ENCODE data around the gene CD300LF. TPM values are rescaled to one million over a fixed set of nuclear protein-coding genes. Genes with fewer than 3 reads are reported as not detected.

Gene CD300LF
- polyA plus RNA-seq, 3 donors: 112 to 184 (median 175) TPM

DNA sequence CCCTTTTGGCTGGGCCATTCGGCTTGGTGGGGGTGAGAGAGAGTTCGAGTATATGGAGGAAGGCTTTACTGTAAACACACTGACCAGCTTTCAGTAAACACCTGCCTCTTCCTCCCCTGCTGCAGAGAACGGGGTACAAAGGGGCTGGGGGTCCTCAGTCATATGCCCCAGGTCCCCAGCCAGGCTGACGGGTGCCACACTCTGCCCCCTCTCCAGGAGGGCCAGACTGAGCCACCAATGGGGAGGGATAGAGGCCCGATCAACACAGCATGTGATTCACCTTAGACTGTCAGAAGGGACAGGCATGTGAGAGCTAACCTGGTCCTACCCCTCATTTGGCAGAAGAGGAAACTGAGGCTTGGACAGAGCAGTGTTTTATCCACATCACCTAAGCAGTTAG is 48.7 kb upstream of the CD300LF start:
- Mint-ChIP-seq H3K4me1 (peaks cover 51% of the 10 kb centered on the region), H3K4me3 (no peak overlapping the region), H3K27ac (peak overlapping the region in 1 of 7 donors; percentile 20), H3K9me3 (peaks cover 0 to 2% (median 0%) of the 10 kb centered on the region in 7 donors), H3K27me3 (ENCODE audit: low read depth in 3 of 3) (peaks cover 0 to 2% (median 1%) of the 10 kb centered on the region in 3 donors), H3K36me3 (peaks cover 27 to 50% of the 10 kb centered on the region in 2 donors)
- peaks cover 21 to 46% of the 10 kb centered on the region in 2 donors for H3K36me3 ChIP-seq (replicated peaks in 1 of 2; ENCODE audit: control insufficient read depth in 1 of 2, insufficient read depth in 2 of 2, low read length in 2 of 2)
- TF ChIP-seq, protein P1, sequence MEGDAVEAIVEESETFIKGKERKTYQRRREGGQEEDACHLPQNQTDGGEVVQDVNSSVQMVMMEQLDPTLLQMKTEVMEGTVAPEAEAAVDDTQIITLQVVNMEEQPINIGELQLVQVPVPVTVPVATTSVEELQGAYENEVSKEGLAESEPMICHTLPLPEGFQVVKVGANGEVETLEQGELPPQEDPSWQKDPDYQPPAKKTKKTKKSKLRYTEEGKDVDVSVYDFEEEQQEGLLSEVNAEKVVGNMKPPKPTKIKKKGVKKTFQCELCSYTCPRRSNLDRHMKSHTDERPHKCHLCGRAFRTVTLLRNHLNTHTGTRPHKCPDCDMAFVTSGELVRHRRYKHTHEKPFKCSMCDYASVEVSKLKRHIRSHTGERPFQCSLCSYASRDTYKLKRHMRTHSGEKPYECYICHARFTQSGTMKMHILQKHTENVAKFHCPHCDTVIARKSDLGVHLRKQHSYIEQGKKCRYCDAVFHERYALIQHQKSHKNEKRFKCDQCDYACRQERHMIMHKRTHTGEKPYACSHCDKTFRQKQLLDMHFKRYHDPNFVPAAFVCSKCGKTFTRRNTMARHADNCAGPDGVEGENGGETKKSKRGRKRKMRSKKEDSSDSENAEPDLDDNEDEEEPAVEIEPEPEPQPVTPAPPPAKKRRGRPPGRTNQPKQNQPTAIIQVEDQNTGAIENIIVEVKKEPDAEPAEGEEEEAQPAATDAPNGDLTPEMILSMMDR (IDR thresholded peaks at IDR 0.05): no peak
- no peak overlapping the region for H3K4me3 ChIP-seq (replicated peaks in 1 of 3; ENCODE audit: low read depth in 2 of 3, low read length in 3 of 3)
- H3K27me3 ChIP-seq (ENCODE audit: control insufficient read depth in 2 of 2, insufficient read depth in 2 of 2, low read length in 2 of 2): no peaks in the 10 kb centered on the region
- H3K9me3 ChIP-seq (replicated peaks in 1 of 2; ENCODE audit: control insufficient read depth in 1 of 2, insufficient read depth in 1 of 2, low read length in 2 of 2): no peaks in the 10 kb centered on the region
- no peak overlapping the region for H2AFZ ChIP-seq (ENCODE audit: insufficient read depth, low read depth, low read length, poor library complexity, severe bottlenecking)
- H4K20me1 ChIP-seq (ENCODE audit: insufficient read depth, low read length): peaks cover 97% of the 10 kb centered on the region
- no peak overlapping the region for H3K27ac ChIP-seq (ENCODE audit: low read depth in 1 of 2, low read length in 2 of 2)
- H3K9ac ChIP-seq (ENCODE audit: insufficient read depth, low read length, poor library complexity, severe bottlenecking): no peak overlapping the region
- intact Hi-C loops (cut with micrococcal nuclease): no loop called here
- peaks cover 39 to 49% of the 10 kb centered on the region in 2 donors for H3K4me1 ChIP-seq (ENCODE audit: control insufficient read depth in 1 of 2, insufficient read depth in 2 of 2, low read length in 2 of 2)
- WGBS (ENCODE audit: insufficient coverage): 88% methylated on average over 3 of the region's 5 CpGs
- no peak overlapping the region for H3K4me2 ChIP-seq (replicated peaks; ENCODE audit: extremely low read depth, low read length, poor library complexity, severe bottlenecking)
- no peak for DNase-seq
- peaks cover 86% of the 10 kb centered on the region for H3K79me2 ChIP-seq (ENCODE audit: insufficient read depth, low read length)

DNA sequence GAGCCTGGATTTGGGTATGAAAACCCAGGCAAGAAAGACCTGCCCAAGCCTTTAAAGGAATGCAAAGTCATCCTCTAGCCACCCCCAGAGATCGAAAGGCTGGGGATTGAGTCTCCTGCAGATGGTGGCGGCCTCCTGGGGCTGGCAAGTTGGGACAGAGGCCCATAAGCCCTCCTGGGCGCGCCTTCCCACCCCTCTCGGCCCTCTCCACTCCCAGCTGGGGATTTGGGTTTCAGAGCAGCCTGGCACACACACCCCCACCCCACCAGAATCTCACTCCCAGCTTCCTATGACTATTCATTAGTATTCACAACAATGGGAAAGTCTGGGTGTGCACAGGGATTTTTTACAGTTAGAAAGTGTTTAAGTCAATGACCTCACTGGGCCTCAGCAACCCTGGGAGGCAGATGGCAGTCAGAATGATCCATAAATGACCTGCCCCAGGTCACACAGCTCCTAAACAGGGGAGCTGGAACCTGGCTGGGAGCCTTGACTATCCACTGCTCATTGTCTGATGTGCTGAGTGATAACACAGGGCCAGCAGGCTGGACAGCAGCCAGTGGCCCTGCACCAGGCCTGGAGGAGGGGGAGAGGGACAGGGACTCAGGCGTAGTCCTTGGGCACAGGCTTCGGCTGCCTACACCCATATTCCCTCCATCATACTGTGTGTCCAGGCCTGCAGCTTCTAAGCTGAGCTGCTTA is 47.8 kb upstream of the CD300LF start:
- H3K79me2 ChIP-seq (ENCODE audit: insufficient read depth, low read length): peaks cover 95% of the 10 kb centered on the region
- H4K20me1 ChIP-seq (ENCODE audit: insufficient read depth, low read length): peaks cover 97% of the 10 kb centered on the region
- intact Hi-C loops (cut with micrococcal nuclease): no loop called here
- DNase-seq: no peak
- peaks cover 39 to 49% of the 10 kb centered on the region in 2 donors for H3K4me1 ChIP-seq (ENCODE audit: control insufficient read depth in 1 of 2, insufficient read depth in 2 of 2, low read length in 2 of 2)
- H3K36me3 ChIP-seq (replicated peaks in 1 of 2; ENCODE audit: control insufficient read depth in 1 of 2, insufficient read depth in 2 of 2, low read length in 2 of 2): peaks cover 19 to 37% of the 10 kb centered on the region in 2 donors
- Mint-ChIP-seq H3K27ac (peak overlapping the region in 2 of 7 donors; percentile 54 to 63), H3K27me3 (ENCODE audit: low read depth in 3 of 3) (peaks cover 0 to 2% (median 1%) of the 10 kb centered on the region in 3 donors), H3K9me3 (peaks cover 0 to 2% (median 0%) of the 10 kb centered on the region in 7 donors), H3K36me3 (peaks cover 21 to 48% of the 10 kb centered on the region in 2 donors), H3K4me1 (peaks cover 52% of the 10 kb centered on the region), H3K4me3 (no peak overlapping the region)
- TF ChIP-seq, protein P1 (IDR thresholded peaks at IDR 0.05): no peak
- no peaks in the 10 kb centered on the region for H3K27me3 ChIP-seq (ENCODE audit: control insufficient read depth in 2 of 2, insufficient read depth in 2 of 2, low read length in 2 of 2)
- no peak overlapping the region for H2AFZ ChIP-seq (ENCODE audit: insufficient read depth, low read depth, low read length, poor library complexity, severe bottlenecking)
- no peak overlapping the region for H3K4me3 ChIP-seq (replicated peaks in 1 of 3; ENCODE audit: low read depth in 2 of 3, low read length in 3 of 3)
- no peaks in the 10 kb centered on the region for H3K9me3 ChIP-seq (replicated peaks in 1 of 2; ENCODE audit: control insufficient read depth in 1 of 2, insufficient read depth in 1 of 2, low read length in 2 of 2)
- no peak overlapping the region for H3K9ac ChIP-seq (ENCODE audit: insufficient read depth, low read length, poor library complexity, severe bottlenecking)
- WGBS (ENCODE audit: insufficient coverage): 58% methylated on average over 3 of the region's 7 CpGs
- H3K4me2 ChIP-seq (replicated peaks; ENCODE audit: extremely low read depth, low read length, poor library complexity, severe bottlenecking): no peak overlapping the region
- no peak overlapping the region for H3K27ac ChIP-seq (ENCODE audit: low read depth in 1 of 2, low read length in 2 of 2)

Measured in CD14-positive monocyte (primary cell).